Stomach (tissue), 4 donors: ENCODE results near the gene OST4.

Source experiments
- POLR2A ChIP-seq, 4 donors: fragments of 450-650 bp; IDR thresholded peaks; one replicate each; pipeline ENCODE4 v1.6.1; 2016; ENCODE audit warnings: antibody characterized with exemption in 4 of 4, control low read depth in 2 of 4, mild to moderate bottlenecking in 1 of 4, moderate library complexity in 1 of 4
- TF ChIP-seq, protein P1 (sequence below), 7 experiments: fragments of 450-650 bp in 4 of 7; fragments of 200-600 bp in 3 of 7; sonication (generic) in 3 of 7; IDR thresholded peaks; one replicate each; pipeline ENCODE4 v1.5.1; 2016 to 2019; ENCODE audit warnings: antibody characterized with exemption in 7 of 7, control low read depth in 2 of 7, mild to moderate bottlenecking in 1 of 7

DNA sequence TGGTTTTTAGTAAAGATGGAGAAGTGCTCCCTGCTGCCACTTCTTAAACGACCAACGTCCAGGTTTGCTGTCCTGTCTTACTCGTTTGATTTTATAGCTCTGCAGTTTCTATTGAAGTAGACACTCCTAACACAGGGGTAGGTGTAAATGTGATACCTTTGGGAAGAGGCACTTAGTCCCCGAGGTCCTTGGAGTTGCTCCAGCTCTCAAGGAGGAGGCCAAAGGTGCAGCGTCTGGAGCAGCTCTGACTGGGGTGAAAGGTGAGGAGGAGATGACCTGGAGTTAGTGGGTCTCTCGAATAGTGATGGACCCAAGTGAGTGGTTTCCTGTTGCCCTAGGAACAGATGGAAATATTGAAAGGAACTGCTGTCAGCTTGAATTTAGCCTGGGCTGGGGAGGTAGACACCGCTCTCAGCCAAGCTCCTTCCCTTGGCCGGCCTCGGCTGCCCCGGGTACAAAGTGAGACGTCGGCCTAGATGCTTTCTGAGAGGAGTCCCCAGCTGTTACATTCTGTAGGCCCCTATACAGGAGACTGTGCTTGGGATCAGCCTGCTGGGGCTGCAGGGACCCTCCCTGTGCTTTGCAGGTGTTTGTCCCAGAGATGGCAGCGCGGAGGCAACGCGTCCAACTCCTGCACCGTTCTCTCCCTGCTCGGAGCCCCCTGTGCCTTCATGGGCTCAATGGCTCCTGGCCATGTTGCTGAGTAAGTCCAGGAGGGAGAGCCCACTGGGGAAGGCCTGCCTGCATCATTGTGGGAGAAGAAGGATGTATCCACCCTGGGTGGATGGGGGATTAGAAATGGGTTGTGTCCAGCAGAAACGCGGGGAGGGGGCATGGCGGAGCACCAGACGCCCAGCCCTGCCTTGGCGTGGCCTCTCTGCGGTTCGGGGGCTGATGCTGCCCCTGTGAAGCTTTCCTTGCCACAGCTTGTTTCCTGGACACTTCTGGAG lies 20.6 kb upstream of the OST4 start:
- TF ChIP-seq, protein P1, sequence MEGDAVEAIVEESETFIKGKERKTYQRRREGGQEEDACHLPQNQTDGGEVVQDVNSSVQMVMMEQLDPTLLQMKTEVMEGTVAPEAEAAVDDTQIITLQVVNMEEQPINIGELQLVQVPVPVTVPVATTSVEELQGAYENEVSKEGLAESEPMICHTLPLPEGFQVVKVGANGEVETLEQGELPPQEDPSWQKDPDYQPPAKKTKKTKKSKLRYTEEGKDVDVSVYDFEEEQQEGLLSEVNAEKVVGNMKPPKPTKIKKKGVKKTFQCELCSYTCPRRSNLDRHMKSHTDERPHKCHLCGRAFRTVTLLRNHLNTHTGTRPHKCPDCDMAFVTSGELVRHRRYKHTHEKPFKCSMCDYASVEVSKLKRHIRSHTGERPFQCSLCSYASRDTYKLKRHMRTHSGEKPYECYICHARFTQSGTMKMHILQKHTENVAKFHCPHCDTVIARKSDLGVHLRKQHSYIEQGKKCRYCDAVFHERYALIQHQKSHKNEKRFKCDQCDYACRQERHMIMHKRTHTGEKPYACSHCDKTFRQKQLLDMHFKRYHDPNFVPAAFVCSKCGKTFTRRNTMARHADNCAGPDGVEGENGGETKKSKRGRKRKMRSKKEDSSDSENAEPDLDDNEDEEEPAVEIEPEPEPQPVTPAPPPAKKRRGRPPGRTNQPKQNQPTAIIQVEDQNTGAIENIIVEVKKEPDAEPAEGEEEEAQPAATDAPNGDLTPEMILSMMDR (IDR thresholded peaks at IDR 0.05): no peak
- no peak for TF ChIP-seq POLR2A (IDR thresholded peaks at IDR 0.05)
